HG03575 (cell line): ENCODE measurements around the gene MIA2.
"Not testable (repeated sequence)": the region's sequence is repeated elsewhere in the genome, so short reads cannot be mapped to it uniquely, and the experiment has no call there.

Experiments
- ATAC-seq: cut with Tn5 transposase; IDR thresholded peaks from one replicate; pipeline ENCODE4 v1.9.1; 2021; ENCODE audit not compliant: unreplicated experiment, insufficient number of reproducible peaks, low FRiP score; ENCODE audit errors: extremely low read depth

The MIA2 gene

DNA sequence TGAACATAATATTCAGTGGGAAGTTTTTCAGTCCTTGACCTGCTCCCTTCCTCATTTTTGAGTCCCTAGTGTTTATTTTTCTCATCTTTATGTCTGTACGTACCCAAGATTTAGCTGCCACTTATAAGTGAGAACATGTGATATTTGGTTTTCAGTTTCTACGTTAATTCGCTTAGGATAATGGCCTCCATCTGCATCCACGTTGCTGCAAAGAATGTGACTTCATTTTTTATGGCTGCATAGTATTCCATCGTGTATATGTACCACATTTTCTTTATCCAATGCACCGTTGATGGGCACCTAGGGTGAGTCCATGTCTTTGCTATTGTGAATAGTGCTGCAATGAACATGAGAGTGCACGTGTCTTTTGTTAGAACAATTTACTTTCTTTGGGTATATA is 30.3 kb downstream of the MIA2 start:
- ATAC-seq = no peak

DNA sequence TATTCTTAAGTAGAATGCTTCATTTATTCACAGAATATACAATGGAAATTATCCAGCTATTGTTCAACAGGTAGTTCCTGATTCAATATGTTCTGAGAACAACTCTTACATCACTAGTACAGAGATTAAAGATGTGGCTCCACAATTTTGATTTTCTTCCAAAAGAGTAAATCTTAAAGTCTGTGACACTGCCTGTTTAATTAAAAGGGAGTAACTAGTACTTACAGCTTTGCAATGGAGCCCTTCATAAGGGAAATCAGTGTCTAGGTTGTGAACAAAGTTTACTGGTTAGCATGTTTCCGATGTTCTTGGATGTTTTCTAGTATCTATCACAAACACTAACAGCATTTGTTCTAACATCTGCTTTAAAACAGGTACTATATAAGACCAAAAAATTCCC is 30.8 kb downstream of the MIA2 start:
- ATAC-seq = no peak

DNA sequence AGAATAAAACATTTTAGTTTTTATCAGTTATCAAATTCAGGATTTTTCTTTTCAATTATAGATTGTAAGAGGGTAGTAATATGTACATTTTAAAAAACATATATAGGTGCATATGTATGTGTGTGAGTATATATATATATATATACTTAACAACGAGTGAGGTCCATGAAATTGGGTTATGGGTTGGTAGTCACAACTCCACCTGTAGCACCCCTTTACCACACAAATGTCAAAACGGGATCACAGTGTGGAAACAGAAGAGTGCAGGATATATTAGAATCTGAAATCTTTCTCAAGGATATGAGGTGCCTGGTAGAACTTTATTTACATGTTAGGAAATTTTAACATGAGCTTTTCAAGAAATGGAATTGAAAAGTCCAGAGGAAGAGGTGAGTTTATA is 31.3 kb downstream of the MIA2 start:
- no peak for ATAC-seq

DNA sequence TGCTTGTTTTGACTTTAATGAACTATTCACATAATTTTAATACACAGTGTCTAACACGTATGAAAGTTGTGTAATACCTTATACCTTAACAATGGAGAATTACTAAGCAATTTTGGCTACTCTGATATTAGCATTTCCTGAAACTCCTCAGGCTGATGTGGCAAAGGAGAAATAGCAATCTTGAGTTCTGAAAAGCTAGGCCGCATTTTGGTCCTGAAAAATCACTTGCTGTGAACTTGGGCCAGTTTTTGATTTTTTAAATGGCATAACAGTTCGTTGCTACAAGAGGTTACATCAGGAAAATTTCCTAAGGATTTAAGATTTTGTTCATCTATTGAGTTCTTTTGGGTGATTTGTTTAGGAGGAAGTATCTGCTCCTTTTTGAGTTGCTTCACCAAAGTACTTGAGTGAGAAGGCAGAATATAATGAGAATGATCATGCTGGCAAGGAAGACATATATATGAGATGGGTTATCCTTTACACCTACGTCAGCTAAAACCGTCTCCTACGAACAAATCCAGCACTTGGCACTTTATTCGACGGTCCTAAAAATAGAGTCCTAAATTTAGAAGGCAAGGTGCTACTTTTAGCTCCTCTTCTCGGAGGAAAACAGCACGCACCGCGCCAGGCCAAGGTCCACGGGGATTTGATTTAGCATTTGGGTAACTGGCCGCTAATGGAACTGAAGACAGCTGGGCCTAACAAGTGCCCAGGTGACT is 32.2 kb downstream of the MIA2 start:
- ATAC-seq = no peak

DNA sequence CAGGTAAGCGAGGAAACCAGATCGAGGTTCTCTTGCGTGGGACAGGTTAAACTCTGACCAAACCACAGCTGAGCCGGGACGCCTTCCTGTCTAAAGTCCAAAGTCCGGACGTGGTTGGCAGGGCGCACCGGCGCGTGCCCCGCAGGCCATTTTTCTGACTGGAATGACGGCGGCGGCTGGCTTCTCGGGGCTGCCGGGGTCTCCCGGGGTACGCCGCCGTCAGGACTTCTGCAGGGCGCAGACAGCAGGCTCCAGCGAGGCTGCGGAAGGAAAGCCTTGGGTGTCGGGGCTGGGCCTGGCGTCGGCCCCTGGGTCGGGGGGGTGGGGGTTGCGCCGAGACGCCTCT is 32.8 kb downstream of the MIA2 start:
- ATAC-seq = peak; percentile 6

DNA sequence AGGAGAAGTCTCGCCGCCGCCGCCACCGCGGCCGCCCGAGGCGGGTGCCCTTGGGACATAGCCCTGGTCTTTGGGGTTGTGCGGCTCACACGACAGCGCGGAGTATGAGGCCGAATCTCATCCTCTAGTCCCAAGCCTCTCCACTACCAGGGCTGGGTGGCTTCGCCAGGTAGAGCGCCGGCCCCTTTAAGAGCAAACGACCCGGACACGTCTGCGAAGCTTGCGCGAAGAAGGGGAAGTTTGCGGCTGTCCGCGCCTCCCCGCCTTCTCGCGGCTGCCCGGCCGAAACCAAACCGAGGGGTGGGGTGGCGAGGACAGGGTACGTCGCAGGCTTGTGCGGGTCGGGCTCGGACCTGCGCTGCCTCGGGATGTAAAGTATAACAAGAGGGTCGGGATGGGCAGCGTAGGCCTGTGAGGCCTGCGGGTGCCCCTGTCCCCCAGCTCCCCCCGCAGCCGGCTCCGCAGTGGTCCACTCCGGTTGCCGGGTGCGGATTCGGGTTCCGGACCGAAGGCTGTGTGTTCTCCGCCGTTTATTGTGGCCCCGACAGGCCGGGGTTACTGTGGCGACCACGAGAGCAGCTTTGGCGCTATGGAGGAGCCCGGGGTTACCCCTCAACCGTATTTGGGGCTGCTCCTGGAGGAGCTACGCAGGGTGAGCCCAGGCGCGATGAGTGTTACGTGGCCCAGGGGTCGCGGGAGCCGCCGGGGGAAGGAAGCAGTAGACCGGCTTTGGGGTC is 33.3 kb downstream of the MIA2 start:
- peak; percentile 49 for ATAC-seq

DNA sequence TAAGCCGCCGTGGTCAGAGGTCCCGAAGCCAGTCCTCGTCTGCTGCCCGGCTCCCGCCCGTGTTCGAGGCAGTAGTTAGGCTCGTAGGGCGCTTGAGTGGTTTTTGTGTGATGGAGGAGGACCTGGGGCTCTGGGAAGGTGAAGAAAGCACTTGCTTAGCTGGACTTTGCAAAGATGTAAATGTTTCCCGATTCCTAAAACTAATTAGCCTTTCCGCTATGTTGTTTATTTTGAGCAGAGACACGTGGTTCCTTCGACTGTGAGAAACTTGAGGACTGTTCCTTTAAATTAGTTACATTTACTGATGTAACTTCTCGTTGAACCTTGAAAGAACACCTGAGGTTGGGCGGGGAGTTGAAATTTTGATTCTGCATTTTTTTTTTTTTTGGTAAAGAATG is 33.9 kb downstream of the MIA2 start:
- ATAC-seq = peak; percentile 3

DNA sequence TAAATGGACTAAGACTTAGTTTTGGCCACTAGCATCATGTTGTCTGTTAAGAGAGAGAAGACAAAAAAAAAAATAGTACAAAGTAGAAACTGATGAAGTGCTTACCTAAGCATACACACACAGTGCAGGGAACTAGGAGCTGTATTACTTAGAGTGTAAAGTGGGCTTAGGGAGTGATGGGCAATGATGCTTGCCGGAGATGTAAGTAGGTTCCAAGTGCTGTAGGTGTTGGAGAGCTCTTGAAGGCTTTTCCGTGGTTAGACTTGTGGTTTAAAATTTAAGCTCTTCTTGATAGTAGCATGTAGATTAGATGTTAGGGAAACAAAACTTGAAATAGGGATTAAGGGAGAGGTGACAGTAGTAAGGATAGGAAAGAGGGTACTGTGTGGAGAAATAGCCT is 34.7 kb downstream of the MIA2 start:
- no peak for ATAC-seq

DNA sequence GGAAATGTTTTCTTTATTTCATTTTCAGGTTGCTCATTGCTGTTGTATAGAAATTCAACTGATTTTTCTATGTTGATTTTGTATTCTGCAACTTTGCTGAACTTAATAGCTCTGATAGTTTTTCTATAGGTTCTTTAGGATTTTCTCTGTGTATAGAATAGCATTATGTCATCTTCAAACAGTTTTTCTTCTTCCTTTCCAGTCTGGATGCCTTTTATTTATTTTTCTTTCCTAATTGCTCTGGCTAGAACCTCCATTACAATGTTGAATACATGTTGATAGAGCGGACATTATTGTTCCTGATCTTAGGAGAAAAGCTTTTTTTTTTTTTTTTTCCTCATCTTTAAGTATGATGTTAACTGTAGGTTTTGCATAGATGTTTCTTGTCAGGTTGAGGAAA is 39.2 kb downstream of the MIA2 start:
- no peak for ATAC-seq

DNA sequence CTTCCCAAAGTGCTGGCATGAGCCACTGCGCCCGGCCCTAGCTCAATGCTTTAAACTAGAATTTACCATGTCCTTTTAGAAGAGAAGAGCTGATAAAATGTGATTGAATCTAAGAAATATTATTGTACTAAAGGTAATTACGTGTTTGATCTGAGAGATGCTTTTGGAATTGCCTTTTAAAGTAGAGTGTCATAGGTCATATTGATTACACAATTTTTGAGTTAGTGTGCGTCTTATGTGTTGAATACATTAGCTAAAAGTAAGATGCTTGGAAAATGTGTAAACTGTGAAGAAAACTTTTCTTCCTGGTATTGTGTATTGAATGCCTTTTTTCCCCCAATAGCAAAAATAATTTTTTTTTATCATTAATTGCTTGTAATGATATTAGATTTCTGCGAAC is 41.7 kb downstream of the MIA2 start:
- no peak for ATAC-seq

DNA sequence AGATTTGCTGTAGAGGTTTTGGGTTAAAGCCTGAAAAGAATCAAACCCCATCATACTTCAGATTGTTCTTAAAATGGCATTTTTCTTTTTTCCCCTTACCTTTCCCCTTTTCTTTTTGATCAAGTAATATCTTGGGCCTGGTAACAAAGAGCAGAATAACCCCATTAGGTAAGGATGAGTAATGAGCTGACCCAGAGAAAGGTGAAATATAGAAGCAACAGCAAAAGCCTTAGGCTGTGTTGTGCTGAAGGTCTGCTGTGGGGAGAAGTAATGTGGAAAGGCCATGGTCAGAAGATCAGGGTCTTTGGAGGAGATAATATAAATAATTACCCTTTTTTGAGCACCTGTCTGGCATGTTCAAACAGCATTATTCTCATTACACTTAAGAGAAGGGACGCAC is 42.3 kb downstream of the MIA2 start:
- ATAC-seq = no peak

DNA sequence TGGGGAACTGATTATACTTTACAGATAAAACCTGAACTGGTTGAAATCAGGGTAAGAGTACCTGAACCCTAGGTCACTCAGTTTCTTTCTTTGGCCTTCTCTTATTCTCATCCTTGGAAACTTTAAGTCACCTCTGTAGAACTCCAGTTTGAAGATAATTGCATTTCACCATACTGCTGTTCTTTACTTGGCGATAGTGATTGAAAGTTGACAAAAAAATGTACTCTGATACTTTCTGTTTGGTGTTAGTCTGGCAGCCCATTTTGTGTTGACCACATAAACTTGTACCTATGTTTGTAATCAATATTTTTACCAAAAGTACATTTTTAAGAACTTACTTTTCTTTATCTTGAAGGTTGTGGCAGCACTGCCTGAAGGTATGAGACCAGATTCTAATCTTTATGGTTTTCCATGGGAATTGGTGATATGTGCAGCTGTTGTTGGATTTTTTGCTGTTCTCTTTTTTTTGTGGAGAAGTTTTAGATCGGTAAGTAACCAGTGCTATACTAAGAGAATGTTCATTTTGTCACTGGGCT is 42.9 kb downstream of the MIA2 start:
- no peak for ATAC-seq

DNA sequence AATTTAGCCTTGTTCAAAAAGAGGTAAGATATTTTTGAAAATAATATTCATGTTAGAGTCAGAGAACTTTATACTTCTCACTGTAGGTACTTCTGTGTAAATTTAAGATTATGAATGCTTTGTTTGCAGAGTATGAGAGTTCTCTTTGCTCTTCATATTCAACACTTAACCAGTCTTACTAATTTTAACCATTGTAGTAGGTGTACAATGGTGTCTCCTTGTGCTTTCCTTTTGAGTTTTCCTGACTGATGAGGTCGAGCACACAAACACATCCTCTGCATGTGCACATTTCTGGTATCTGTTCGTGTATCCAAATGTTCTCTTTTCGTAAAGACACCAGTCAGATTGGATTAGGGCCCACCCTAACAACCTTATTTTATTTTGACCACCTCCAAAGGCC is 45.8 kb downstream of the MIA2 start:
- ATAC-seq = no peak

DNA sequence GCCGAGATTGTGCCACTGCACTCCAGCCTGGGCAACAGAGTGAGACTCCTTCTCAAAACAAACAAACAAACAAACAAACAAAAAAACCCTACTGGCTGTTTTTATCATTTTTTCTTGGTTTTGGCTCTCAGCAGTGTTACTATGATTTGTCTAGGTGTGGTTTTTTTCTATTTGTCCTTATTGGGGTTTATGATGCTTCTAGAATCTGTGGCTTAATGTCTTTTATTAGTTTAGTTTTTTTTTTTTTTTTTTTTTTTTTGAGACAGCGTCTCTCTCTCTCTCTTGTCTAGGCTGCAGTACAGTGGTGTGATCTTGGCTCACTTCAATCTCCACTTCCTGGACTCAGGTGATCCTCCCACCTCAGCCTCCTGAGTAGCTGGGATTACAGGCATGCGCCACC is 47.0 kb downstream of the MIA2 start:
- ATAC-seq = not testable (repeated sequence)

DNA sequence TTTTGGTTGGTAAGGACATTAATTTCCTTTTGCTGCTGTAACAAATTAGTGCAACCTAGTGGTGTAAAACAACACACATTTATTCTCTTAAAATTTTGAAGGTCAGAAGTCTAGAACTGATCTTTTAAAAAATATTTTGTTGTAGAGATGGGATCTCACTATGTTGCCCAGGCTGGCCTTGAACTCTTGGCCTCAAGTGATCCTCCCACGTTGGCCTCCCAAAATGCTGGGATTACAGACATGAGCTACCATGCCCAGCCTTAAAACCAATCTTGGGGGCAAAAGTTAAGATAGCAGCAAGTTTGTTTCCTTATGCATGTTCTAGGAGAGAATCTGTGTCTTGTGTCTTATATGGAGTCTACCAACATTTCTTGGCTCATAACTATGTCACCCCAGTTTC is 55.8 kb downstream of the MIA2 start:
- no peak for ATAC-seq

DNA sequence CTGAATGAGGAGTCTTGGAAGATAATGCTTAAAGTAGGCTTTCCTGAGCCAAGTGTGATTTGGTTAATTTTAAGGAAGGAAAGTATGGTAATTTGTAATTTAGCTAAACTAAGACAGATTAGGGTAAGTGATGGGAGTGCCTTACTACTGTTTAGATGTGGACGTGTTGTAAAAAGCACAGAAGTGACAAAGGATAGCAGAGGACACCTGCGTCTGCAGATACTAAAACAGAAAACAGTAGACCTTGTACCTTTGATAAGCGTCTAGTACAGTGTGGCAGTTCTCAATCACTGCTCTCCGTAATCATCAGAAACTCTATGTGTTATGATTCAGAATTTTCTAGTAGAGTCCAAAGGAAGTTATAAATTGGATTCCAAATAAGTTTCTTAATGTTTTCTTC is 58.0 kb downstream of the MIA2 start:
- no peak for ATAC-seq

DNA sequence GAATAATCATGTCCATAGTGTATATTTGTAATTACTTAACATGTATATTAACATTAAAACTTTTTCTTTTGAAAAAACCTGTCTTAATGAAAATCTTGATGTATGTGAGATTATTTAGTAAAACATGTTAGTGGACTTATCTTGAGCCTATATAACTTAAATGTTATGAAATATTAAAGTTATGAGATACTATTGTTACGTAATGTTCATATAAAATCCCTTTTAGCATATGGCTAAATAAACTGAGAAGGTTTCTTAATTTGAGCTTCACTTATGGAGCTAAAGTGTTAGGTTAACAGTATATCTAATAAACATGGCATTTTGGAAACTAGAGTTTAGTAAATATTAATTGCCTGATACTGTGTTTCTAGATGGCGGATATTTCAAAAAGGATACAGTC is 59.9 kb downstream of the MIA2 start:
- no peak for ATAC-seq

DNA sequence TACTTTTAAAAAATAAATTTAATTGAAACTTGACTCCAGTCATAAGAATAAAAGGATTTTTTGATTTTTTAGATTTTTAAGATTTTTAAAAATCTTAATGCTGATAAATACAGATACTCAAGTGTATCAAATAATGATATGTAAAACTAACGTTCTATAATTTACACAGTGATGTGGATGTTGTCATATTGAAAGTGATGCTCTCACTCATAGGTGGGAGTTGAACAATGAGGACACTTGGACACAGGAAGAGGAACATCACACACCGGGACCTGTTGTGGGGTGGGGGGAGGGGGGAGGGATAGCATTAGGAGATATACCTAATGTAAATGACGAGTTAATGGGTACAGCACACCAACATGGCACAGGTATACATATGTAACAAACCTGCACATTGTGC is 66.7 kb downstream of the MIA2 start:
- ATAC-seq = not testable (repeated sequence)

DNA sequence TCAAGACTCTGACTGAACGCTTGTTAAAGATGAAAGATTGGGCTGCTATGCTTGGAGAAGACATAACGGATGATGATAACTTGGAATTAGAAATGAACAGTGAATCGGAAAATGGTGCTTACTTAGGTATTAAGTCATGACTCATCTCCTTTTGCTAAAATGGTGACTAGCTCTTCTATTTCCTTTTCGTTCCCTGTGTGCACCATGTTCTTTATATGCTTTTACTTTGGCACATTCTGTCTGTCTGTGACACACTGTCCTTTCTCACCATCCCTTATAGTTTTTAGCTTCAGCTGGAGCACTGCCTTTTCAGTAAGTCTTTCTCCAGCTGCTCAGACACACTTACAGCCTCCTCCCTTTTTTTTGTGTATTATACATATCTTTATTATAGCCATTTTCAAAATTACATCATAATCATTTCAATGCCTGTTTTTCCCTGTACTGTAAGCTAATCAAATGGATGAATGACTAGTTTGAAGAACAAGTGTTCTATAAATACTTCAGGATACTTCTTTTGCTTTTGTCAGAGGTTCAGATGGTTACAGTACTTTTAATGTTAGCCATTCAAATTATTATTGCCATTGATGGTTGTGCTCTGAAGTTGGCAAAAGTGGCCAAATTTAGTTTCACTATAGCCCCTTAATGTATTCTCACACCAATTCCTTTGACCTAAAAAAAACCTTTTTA is 68.6 kb downstream of the MIA2 start:
- ATAC-seq = no peak

DNA sequence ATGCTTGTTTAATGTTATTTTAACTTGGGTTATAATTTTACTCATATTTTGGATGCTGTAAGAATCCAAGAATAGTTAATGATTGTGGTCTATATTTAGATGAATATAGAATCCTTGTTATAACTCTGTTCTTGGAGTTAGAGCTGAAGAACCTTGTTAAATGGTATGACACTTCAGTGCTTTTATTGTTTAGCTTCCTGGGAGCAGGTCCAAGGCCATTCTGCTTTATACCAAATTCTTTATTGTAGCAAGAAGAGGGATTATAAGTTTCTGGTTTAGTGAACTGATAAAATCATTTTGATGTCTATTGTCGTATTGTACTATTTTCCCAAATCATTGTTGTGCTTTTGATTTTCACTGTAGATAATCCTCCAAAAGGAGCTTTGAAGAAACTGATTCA is 69.4 kb downstream of the MIA2 start:
- ATAC-seq = no peak
